Pancreas (tissue), 10 donors: ENCODE data around the gene SETD1A. TPM values are rescaled to one million over a fixed set of nuclear protein-coding genes. Genes with fewer than 3 reads are reported as not detected.

Experiments
- ATAC-seq, 4 donors: fragments of 200-7000 bp; cut with Tn5 transposase; one replicate each; pipeline versions ENCODE4 v1.8.0 to v1.9.1; 2020; ENCODE audit warnings: mild to moderate bottlenecking in 4 of 4, moderate library complexity in 4 of 4
- DNase-seq, 6 donors: peaks; one replicate each; pipeline ENCODE4 v3.0.0-alpha.2; 2020
- FAIRE-seq: peaks from 2 replicates; lab custom pipeline; 2012; peaks lifted over from hg19 to GRCh38; lab: Jason Lieb, UNC
- H3K27ac ChIP-seq, 4 donors: fragments of 200-600 bp; sonication (generic); 1 replicate in 3 of 4; 2 replicates in 1 of 4; pipeline versions ENCODE4 v1.5.0 to v1.8.0; 2020
- H3K27me3 ChIP-seq, 4 donors: fragments of 200-600 bp; one replicate each; pipeline ENCODE4 v1.8.0; 2021
- H3K36me3 ChIP-seq, 3 donors: fragments of 200-600 bp; sonication (generic) in 1 of 3; one replicate each; pipeline versions ENCODE4 v1.5.0 to v1.8.0; 2020 to 2021
- H3K4me1 ChIP-seq, 3 donors: fragments of 200-600 bp; one replicate each; pipeline ENCODE4 v1.8.0; 2021
- H3K4me3 ChIP-seq, 4 donors: fragments of 200-600 bp; sonication (generic) in 2 of 4; one replicate each; pipeline versions ENCODE4 v1.5.0 to v1.8.0; 2020 to 2021
- H3K9me3 ChIP-seq, 4 donors: fragments of 200-600 bp; one replicate each; pipeline ENCODE4 v1.8.0; 2021
- CTCF ChIP-seq, 4 donors: fragments of 200-600 bp; sonication (generic) in 3 of 4; IDR thresholded peaks; one replicate each; pipeline versions ENCODE4 v1.5.0 to v1.8.0; 2021; ENCODE audit warnings: antibody characterized with exemption in 4 of 4
- WGBS, 2 donors: extraction: QIAGEN DNeasy Blood & Tissue Kit; methylation state at CpG; one replicate each; pipeline ENCODE4 v1.1.7; 2013; 5-methylcytosine and 5-hydroxymethylcytosine counted together
- intact Hi-C, 3 donors: fragments of 100-400 bp; cut with DNase I; formaldehyde crosslinking; loops; one replicate each; pipeline versions ENCODE4 v1.11.1 to v1.14.2; 2022
- polyA plus RNA-seq, 2 donors: library from polyadenylated mRNA; stranded (reverse); fragments of 200-250 nt; gene quantifications; one replicate each; pipeline ENCODE4 v1.2.3, GENCODE V29; 2013
- total RNA-seq, 6 donors: library from RNA; stranded (reverse); fragmentation: NEBNext Ultra II Directional in 4 of 6; extraction: Animal tissue kit (Norgen Biotek cat#: 25700) in 4 of 6; gene quantifications; one replicate each; pipeline versions ENCODE4 v1.2.1 to v1.2.4, GENCODE V29; 2021 to 2023
- donor health status: healthy with polysubstance abuse.
- donor health status: DM: no; HTN: no; CAD: no; lungs with moderate emphysema.
- donor health status: DM: no; HTN: no; CAD: no.
- donor health status: control.
- donor health status: control.
- donor health status: Bipolar disorder and iron deficiency.
- donor health status: DM: yes; HTN: yes; CAD: no.
- donor health status: DM: no; HTN: no; CAD: no.
- donor health status: DM: no; HTN: no; CAD: no.
- donor health status: DM: yes; HTN: yes; CAD: no.

Gene SETD1A
- total and polyA plus RNA-seq, 8 donors = 6.5 to 17.9 (median 8.5) TPM

GRCh38 chr16:30972872-30973271, 15.3 kb downstream of the SETD1A start:
- H3K36me3 ChIP-seq = peaks cover 0 to 64% (median 29%) of the 10 kb centered on the region in 3 donors
- FAIRE-seq (no peak), ATAC-seq (no peak), DNase-seq (no peak)
- H3K9me3 ChIP-seq = no peaks in the 10 kb centered on the region
- no peak overlapping the region for H3K27ac ChIP-seq
- intact Hi-C loops = no loop called here
- no peaks in the 10 kb centered on the region for H3K27me3 ChIP-seq
- WGBS, 2 donors = 88 to 90% methylated on average over 7 of the region's 7 CpGs
- no peak overlapping the region for H3K4me3 ChIP-seq
- H3K4me1 ChIP-seq = no peaks in the 10 kb centered on the region
- no peak for TF ChIP-seq CTCF (IDR thresholded peaks at IDR 0.05)

- ATAC-seq = no peak
- DNase-seq = no peak
- Histone ChIP-seq H3K9me3 (no peaks in the 10 kb centered on the region), H3K4me3 (no peak overlapping the region), H3K27me3 (no peaks in the 10 kb centered on the region), H3K4me1 (no peaks in the 10 kb centered on the region), H3K36me3 (peaks cover 0 to 61% (median 29%) of the 10 kb centered on the region in 3 donors), H3K27ac (no peak overlapping the region)
- no peak for FAIRE-seq
- WGBS, 2 donors = 93 to 94% methylated on average over 6 of the region's 6 CpGs
- intact Hi-C loops = no loop called here
- TF ChIP-seq CTCF (IDR thresholded peaks at IDR 0.05) = no peak
Observed at GRCh38 chr16:30974348-30974747, 16.8 kb downstream of the SETD1A start.

- no peak for ATAC-seq
- Histone ChIP-seq H3K36me3 (peaks cover 0 to 63% (median 29%) of the 10 kb centered on the region in 3 donors), H3K9me3 (no peaks in the 10 kb centered on the region), H3K27me3 (no peaks in the 10 kb centered on the region), H3K27ac (no peak overlapping the region), H3K4me3 (no peak overlapping the region), H3K4me1 (no peaks in the 10 kb centered on the region)
- intact Hi-C loops = no loop called here
- 89 to 96% methylated on average over 4 of the region's 4 CpGs for WGBS, 2 donors
- TF ChIP-seq CTCF (IDR thresholded peaks at IDR 0.05) = no peak
- no peak for DNase-seq
- no peak for FAIRE-seq
Observed at GRCh38 chr16:30976486-30976885, 18.9 kb downstream of the SETD1A start.

- H3K9me3 ChIP-seq = no peaks in the 10 kb centered on the region
- no peak overlapping the region for H3K4me3 ChIP-seq
- no peak for FAIRE-seq
- WGBS, 2 donors = 86 to 88% methylated on average over 17 of the region's 17 CpGs
- peaks cover 0 to 56% (median 22%) of the 10 kb centered on the region in 3 donors for H3K36me3 ChIP-seq
- H3K27ac ChIP-seq = no peak overlapping the region
- no peak for TF ChIP-seq CTCF (IDR thresholded peaks at IDR 0.05)
- intact Hi-C loops = no loop called here
- no peak for ATAC-seq
- H3K4me1 ChIP-seq = no peaks in the 10 kb centered on the region
- DNase-seq = peak in 1 of 6 donors; percentile 37
- H3K27me3 ChIP-seq = no peaks in the 10 kb centered on the region
Observed at GRCh38 chr16:30977502-30977901, 19.9 kb downstream of the SETD1A start.

GRCh38 chr16:30979170-30980022, 21.8 kb downstream of the SETD1A start:
- Histone ChIP-seq H3K27me3 (no peaks in the 10 kb centered on the region), H3K4me3 (no peak overlapping the region), H3K27ac (no peak overlapping the region), H3K36me3 (peaks cover 0 to 45% (median 8%) of the 10 kb centered on the region in 3 donors), H3K4me1 (no peaks in the 10 kb centered on the region), H3K9me3 (no peaks in the 10 kb centered on the region)
- DNase-seq (no peak), ATAC-seq (no peak), FAIRE-seq (no peak)
- no peak for TF ChIP-seq CTCF (IDR thresholded peaks at IDR 0.05)
- intact Hi-C loops = loop anchor here in 2 of 3 donors (5.0 to 10.0 kb wide), 3 partner anchors 105 to 468 kb away; partner anchors contain the start of genes PRSS53 (in 1 of the 2) and ZNF843 (in 1 of the 2)
- 93 to 96% methylated on average over 43 to 62 of the region's 62 CpGs for WGBS, 2 donors
